Stimulated activated CD4-positive, alpha-beta T cell treated with anti-CD3 and anti-CD28 coated beads, Interleukin-4, amount 100 ng/mL, for 48 hours (primary cell): Measurements from ENCODE around the gene TST.

Experiments
- DNase-seq, 2 donors: peaks; one replicate each; pipeline ENCODE4 v3.0.0-alpha.2; 2020; ENCODE audit warnings: low read depth in 2 of 2

TST gene

DNA sequence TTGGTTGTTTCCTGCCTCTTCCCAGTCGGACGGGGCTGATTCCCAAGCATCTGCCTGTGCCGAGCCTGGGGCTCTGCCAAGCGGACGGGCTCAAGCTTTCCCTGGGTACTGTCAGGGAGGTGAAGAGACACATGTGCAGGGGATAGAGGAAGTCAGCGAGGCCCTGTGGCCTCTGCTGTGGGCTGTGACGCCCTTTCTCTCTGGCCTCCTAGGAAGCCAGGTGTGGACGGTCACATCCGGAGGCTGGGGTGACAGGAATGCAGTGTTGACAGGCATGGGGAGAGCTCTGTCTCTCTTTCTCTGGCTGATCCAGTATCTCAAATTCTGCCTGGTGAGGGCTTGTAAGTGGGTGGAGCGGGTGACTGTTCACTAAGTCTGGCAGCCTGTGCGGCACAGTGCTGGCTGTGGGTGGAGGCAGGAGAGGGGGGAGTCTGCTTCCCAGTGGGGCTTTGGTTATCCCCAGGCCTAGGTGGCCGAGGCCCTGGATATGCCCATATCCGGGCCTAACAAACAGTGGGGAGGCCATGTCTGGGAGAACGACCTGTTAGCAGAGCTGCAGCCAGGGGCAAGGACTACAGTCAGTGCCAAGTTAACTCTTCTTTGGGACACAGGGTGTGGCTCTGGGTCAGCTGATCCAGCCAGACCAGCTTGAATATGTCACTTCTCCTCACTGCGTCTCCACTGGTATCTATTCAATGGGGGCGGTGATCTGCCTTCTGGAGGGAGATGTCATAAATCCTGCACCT, 34.2 kb upstream of the TST start:
- no peak for DNase-seq

DNA sequence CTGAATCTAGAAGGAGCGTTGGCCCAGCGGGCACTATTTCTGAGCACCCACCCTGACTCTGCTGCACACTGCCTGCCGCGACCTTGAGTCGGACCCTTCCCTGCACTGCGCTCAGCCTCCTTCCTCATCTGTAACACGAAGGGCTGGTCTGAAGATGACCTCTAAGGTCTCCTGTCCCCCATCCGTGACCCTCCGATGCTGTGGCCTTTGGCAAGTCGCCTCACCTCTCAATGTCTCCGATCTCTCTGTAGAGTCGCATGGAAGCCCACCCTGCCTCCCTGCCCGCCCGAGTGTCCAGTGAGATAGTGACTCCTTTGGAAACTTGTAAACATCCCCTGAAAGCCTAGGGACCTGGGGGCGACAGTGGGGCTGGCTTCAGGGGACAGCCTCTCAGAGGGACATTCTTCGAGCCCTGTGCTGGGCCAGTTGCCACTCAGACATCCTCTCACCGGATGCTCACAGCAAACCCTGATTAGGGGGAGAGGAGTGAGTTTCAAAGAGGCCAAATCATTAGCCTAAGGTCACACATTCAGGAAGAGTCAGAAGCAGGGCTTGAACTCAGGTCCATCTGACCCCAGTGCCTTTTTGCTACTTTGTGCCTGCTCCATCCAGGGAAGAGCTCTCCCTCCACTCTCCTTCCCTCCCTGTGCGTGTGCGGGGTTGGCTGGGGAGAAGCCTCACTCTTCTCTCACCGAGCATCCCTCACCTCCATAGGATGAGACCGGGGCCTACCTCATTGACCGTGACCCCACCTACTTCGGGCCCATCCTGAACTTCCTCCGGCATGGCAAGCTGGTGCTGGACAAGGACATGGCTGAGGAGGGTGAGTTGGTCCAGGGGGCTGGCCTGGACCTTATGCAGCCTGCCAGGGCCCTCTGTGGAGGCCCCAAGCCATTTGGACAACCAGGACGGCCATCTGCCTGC, 33.4 kb upstream of the TST start:
- no peak for DNase-seq

DNA sequence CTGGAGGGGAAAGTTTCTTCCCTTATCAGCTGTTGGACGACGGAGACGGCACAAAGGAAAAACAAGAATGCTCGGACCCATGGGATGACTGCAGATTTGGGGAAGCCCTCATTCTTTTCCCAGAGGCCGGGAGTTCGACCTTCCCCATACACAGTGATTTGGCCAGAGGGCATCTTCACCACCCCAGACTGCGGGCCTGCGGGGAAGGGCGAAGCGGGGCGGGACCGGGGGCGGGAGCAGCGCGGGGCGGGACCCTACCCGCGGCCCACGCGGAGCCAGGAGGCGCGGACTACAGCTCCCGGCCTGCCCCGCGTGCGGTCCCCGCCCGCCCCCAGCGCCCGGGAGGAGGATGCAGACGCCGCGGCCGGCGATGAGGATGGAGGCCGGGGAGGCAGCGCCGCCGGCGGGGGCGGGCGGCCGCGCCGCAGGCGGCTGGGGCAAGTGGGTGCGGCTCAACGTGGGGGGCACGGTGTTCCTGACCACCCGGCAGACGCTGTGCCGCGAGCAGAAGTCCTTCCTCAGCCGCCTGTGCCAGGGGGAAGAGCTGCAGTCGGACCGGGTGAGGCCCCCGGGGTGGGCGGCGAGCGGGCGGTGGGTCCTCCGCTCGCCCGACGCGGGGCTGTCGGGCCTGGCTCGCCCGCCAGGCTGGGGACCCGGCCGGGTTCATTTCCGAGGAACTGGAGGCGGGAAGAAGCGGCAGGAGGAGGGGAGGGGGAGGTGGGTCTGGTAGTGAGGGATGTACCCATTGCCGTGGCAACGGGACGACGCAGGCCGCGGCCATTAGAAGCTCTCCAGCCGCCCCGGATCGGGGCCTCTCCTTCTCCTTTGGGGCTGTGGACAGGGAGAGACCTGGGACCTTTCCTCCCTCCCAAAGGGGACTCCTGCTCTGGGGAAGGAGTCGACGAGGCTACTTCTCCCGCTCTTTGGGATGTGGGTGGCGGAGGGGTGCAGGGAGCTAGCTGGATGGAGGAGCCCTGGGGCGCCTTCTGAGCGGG, 32.4 kb upstream of the TST start, which contains the start of gene KCTD17:
TSS of gene KCTD17 (plus strand) at position 352 of the 995 bp plus-strand sequence. CDS start at position 371, 19 bp downstream.
- DNase-seq = peak; percentile 73 to 75

DNA sequence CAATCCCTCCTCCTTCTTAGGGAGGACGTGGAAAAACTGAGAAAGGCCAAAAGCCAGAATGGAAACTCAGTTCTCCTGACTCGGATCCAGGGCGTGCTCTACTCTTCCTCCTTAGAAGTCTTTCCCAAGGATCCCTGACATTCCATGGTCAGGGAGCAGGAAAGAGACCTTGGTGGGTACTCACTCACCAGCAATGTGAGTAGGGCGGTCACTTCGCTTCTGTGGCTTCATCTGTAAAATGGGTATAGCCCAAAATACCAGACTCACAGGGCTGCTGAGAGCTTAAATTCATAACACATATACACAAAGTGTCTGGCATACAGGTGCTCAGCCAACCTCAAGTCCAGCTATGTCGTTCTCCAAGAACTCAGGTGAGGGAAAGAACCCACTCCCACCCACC, 31.7 kb upstream of the TST start:
- no peak for DNase-seq

DNA sequence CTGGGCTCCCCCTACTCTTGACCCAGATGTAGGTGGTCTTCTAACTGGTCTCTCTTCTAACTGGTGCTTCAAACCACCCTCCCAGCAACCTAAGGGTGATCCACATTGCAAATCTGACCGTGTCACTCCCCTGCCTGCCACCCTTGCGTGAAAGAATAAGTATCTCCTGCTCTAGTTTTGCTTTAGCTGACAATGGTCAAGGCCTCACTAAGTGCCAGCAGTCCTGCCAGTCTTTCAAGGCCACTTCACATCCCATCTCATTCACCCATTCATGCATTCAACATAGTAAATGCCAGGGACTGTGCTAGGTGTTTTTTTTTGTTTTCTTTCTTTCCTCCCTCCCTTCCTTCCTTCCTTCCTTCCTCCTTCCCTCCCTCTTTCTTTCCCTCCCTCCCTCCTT, 30.0 kb upstream of the TST start:
- DNase-seq = no peak

DNA sequence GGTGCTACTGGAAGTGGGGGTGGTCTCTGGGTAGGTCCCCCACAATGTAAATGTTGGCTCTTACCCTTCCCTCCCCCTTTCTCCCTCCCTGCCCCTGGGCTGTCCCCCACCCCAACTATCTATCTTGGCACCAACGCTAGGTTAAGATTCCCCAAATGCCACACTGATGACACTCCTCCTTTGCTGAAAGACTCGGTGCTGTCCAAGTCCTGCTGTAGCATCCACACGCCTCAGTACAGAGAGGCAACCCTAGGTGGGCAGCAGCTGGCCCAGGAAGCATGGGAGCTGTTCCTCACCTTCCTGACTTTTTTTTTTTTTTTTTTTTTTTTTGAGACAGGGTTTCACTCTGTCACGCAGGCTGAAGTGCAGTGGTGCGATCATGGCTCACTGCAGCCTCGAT, 28.9 kb upstream of the TST start:
- DNase-seq = no peak

DNA sequence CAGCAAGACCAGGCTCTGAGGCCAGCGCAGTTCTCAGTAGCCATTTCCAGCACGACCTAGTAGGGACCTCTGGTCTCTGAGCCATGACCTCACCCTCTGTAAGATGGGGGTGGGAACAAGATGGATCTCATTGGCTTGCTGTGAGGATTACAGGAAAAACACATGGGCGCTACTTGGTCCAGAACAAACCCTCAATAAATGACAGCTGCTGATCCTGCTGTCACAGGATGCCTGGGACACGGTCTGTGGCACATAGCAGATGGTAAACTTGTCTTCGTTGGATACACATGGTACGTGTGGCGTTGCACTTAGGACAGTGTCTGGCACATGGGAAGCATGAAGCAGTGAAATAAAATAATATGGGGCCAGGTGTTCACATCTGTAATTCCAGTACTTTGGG, 27.8 kb upstream of the TST start:
- DNase-seq = no peak

DNA sequence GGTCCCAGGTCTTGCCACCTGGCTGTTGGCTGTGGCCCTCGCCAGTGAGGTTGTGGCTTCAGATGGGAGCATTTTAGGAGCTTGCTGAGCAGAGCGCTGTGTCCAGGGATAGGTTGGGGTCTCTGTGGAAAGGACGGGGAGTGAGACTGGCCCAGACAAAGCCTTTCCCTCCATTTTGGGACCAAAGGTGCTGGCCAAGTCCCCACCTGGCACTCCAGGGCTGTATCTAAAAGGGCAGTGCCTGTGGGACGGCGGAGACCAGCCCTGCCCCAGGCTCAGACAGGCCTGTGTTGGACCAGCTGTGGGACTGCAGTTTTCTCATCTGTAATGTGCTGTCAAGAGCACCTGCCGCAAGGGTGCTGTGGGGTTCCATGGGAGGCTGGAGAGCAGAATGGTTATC, 27.3 kb upstream of the TST start:
- DNase-seq = no peak

DNA sequence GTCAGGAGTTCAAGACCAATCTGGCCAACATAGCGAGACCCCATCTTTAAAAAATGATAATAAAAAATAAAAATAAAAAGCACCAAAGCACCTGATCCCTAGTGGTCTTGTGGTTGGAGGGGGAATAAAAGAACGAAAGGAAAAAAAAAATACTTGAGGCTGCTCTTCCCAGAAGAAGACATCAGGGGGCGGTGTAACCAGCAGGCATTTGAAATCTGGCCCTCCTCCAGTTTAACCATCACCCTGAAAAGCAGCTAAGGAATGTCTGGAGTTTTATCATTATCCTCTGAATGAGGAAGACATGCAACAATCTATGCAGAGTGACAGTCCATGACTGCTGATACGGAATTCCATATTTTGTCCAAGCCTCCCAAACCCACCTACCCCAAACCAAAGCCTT, 26.7 kb upstream of the TST start:
- DNase-seq = no peak

DNA sequence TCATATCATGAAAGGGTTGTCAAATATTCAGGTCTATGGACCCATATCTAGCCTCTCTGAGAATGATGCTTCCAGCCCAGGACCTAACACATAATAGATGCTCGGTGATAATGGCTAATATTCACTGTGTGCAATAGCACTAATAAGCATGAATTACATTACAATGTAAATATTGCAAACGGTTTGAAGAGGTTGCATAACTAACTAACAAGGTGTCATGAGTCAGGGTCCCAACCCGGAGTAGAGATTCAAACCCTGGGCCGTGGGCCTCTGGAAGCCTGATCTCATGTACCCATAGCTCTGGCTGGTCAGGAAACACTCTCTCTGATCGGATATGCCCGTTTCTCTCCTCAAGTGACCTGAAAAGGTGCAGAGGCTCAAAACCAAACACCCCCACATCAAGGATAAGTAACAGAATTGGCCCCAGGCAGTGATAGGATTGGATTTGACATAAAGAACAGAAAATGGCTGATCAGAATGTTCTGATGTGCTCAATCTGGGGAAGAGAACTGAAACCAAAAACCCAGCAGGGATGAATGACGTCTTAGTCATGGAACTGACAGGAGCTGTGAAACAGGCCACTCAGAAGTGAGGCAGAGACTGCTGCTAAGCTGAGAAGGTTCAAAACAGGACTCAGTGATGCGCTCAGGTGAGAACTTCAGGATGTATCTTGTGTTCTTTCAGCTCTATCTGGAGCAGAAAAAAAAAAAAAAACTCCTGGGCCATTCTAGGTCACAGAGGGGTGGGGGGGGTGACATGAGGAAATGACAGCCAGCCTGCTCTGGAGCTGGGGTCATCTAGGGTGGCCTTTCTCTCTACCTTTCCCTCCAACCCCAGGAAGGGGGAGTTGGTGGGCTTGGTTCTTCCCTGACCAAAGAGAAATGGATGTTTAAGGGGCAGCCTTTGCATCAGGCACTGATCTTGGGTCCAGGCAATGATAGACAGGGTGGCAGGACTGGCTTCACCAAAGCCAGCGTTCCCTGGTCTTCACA, 25.7 kb upstream of the TST start:
- peak in 1 of 2 donors; percentile 28 for DNase-seq

DNA sequence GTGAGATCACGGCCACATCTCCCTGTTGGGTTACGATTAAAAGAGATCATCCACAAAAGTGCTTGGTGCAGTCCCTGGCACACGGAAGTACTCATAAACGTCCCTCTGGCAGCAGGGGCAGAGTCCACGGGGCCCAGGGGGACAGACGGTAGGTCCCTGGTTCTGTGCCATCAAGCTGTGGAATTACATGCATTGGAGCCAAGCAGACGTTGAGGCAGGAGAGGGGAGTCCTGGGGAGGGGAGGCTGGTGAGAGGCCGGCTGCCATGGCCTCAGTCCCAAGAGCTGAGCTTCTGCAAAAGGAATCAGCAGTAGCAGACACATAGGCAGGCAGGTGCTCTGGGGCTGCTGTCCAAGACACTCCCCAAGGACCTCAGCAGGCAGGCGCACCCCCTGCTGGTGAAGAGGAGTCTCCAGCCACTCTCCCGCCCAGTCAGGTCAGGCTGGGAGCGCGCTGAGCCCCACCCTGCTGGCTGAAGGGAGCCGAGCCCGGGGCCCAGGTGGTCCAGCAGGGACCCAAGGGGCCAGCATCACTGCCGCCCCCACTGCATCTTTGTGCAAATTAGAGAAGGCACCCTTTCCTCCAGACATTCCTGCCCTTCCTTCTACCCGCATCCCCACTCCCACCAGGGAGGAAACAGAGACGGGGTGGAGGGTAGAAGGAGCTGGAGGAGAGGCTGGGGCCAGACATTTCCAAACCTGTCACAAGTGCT, 24.7 kb upstream of the TST start:
- peak; percentile 45 to 57 for DNase-seq

DNA sequence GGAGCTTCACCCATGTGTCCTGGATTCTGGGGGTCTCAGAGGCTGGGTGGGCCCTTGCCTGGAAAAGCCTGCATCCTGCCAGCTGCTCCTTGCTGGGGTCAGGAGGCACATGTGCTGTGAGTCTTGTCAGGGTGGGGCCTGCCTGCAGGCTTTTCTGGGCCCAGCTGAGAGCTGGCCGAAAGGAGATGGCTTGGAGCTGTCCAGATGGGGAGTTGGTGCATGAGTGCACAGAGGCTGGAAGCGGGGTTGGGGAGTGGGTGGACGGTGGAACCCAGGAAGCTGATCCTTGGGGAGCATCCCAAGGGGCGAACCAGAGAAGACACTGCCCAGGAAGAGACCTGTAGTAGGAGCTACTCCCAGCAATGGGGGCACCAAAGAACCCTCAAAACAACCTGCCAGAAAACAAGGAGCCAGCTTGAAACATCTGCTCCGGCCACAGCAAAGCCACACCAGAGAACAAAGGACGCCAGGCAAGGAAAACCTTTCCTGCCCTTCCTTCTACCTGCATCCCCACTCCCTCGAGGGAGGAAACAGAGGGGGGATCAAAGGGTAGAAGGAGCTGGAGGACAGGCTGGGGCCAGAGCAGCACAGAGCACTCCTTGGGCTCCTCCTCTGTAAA, 24.1 kb upstream of the TST start:
- DNase-seq = no peak

DNA sequence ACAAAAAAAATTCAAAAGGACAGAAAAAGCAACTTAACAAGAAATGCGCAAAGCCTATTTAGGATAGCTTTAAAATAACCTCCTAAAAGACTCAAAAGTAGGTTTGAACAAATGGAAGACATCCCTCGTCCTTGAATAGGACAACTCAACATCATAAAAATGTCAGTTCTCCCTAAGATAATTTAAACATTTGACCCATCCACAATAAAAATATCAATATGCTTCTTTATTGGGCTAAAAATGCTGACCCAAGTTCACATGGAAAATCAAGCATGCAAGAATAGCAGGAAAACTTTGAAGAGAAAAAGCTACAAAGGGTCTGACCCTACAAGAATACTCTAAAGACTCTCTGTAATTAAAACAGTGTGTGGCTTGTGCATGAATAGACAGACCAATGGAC, 20.2 kb upstream of the TST start:
- DNase-seq = no peak

DNA sequence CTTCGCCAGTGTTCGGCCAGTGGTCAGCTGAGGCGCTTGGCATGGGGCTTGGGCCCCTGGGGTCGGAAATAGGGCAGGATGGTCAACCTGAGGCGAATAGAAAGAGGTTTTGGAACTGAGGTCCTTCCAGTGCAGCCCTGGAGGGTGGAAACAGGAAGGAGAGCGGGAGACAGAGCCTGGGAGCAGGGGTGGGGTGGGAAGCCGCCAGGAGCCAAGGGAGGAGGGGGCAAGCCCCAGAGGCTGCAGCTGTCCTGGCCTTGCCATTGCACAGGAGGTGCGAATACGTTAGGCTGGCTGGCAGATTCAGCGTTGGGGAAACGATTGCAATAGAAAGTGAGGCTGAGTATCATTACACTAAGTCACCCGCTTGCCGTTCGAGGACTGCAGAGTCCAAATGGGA, 18.4 kb upstream of the TST start:
- DNase-seq = no peak

DNA sequence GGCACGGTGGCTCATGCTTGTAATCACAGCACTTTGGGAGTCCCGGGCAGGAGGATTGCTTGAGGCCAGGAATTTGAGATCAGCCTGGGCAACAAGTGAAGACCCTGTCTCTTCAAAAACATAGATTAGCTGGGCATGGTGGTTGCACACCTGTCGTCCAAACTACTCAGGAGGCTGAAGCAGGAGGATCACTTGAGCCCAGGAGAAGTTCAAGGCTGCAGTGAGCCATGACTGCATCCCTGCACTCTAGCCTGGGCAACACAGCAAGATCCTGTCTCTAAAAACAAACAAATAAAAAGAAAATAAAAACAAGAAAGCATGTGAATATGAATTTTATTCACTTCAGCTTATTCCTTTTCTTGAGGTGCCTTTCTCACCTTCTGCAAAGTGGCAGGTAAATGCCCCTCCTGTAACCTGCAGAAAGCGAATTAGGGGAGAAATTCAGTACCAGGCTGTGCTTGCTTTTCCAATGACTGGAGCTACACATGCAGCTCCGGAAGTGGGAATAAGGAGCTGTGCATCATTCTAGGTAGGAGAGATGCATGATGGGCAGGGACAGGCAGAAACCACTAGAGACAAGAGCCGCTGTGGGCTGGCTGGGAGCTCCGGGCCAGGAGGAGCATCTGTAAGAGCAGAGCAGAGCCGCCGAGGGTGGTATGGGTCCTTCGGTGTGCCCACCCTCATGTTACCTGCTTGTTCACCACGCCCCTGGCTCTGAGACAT, 17.6 kb upstream of the TST start:
- no peak for DNase-seq

DNA sequence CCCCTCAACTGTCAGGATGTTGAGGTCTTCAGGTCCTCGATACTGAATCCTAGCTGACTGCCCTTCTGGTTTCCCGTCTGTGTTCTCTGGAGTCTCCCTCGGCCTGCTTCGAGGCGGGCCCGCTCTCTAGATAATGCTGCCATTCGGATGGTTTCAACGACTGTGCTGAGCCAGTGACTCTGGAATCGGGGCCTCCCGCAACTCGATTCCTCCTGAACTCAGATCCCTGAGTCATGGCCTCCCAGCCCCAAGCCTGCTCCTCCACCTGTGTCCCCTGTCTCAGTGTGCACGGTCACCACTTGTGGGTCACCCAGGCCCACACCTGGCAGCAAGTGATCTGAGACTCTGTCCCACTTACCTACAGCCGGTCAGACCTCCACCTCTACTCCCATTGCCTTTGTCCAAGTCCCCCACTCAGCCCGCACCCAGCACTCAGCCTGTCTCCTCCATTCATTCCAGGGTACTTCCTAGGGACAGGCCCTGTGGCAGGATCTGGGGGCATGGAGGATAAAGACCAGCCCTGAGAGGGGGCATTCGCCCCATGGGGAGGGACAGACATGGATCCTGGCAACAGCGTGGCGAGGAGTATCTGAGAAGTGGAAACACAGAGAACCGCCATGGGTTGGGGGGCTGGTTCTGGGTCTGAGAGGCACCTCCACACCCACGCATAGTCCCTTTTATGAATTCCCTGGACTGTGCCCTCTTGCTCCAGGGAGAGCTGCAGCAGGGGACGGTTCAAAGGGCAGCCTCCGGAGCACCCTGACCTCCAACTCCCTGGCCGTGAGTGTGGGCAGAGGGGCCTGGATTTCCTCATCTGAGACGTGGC, 14.6 kb upstream of the TST start:
- no peak for DNase-seq

DNA sequence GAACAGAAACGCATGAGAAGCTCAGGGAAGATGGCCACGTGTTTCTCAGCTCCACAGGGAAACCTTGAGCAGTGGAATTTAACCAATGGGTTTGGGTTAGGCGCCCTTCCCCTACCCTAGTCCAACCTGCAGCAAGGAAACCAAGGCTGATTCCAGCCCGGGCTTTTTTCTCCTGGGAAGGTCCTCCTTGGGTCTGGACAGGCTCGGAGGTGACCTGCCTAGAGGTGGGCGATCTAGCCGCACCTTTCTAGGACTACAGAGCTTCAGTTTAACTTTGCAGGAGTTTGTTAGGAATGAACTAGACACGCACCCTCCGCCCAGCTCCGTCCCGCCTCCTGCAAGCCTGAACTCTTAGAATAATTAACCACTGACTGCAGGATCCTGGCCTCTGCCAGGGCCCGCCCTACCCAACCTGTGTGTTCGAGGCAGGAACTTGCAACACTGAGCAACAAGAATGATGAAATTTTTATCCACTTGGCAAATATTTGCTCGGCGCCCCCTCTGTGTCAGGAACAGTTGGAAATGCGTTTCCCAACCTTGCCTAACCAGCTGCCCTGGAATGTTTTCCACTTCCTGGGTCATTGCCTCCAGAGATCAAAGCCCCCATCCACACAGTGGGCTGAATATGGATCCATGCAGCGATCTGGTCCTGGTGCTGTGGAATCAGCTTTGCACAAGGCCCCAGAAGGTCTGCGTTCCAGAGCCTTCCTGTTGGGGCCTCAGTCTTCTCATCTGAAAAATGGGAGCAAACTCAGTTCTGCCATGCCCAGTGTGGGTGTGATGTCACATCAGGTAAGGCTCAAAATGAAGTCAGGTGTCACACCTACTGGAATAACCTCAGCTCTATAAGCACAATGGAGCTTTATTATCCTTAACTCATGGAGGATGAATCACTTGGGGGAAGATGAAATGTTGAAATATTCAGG, 13.6 kb upstream of the TST start:
- no peak for DNase-seq
